Dendritic cell treated with granulocyte-macrophage colony-stimulating factor and Interleukin-4, amounts not matched to agents 40 ng/mL and 50 ng/mL, for 4 days (primary cell): ENCODE measurements around the gene TAOK3.
"Not testable (repeated sequence)": the region's sequence is repeated elsewhere in the genome, so short reads cannot be mapped to it uniquely, and the experiment has no call there.

ENCODE experiments used
- H3K27ac Mint-ChIP-seq: one replicate; pipeline ENCODE4 v1.8.0; 2022; ENCODE audit warnings: mild to moderate bottlenecking, mixed read lengths
- H3K27me3 Mint-ChIP-seq: one replicate; pipeline ENCODE4 v1.8.0; 2022; ENCODE audit warnings: mild to moderate bottlenecking, mixed read lengths
- H3K36me3 Mint-ChIP-seq: one replicate; pipeline ENCODE4 v1.8.0; 2022; ENCODE audit warnings: low read depth, mixed read lengths
- H3K4me1 Mint-ChIP-seq: one replicate; pipeline ENCODE4 v1.8.0; 2022; ENCODE audit warnings: low read depth, mixed read lengths
- H3K4me3 Mint-ChIP-seq: one replicate; pipeline ENCODE4 v1.8.0; 2022; ENCODE audit warnings: mild to moderate bottlenecking, moderate library complexity, mixed read lengths
- H3K9me3 Mint-ChIP-seq: one replicate; pipeline ENCODE4 v1.8.0; 2022; ENCODE audit warnings: mixed read lengths
- intact Hi-C: fragments of 100-400 bp; cut with micrococcal nuclease; formaldehyde crosslinking; loops from one replicate; pipeline ENCODE4 v1.15.0; 2022

The TAOK3 gene

DNA sequence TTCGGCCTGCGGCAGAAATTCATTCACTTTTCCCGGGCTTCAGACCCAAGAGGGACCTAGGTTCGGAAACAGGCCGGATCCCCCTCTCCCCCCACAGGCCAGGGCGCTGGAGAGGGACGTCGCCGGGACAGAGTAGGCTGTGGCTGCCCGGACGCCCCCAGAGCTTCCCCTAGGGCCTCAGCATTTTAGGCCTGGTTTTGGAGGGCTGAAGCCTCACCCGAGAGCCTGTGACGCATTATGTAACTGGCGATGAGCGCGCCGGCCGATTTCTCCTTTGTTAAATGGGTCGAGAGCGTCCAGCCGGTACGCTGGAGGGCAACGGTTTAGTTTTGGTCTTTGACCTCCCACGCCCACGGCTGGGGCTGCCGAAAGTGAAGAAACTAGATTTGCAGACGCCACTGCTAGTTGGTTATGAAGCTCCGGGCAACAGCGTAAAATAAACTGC lies 236.1 kb downstream of the TAOK3 start:
- H3K4me1 Mint-ChIP-seq = peaks cover 21% of the 10 kb centered on the region
- H3K27me3 Mint-ChIP-seq = no peaks in the 10 kb centered on the region
- H3K27ac Mint-ChIP-seq = peak overlapping the region; percentile 83
- H3K9me3 Mint-ChIP-seq = no peaks in the 10 kb centered on the region
- intact Hi-C loops = loop anchor here (2.0 to 5.0 kb wide), 2 partner anchors 76 to 119 kb away; partner anchors contain the start of genes RFC5 and WSB2
- peak overlapping the region; percentile 88 for H3K4me3 Mint-ChIP-seq
- H3K36me3 Mint-ChIP-seq = peaks cover 53% of the 10 kb centered on the region

DNA sequence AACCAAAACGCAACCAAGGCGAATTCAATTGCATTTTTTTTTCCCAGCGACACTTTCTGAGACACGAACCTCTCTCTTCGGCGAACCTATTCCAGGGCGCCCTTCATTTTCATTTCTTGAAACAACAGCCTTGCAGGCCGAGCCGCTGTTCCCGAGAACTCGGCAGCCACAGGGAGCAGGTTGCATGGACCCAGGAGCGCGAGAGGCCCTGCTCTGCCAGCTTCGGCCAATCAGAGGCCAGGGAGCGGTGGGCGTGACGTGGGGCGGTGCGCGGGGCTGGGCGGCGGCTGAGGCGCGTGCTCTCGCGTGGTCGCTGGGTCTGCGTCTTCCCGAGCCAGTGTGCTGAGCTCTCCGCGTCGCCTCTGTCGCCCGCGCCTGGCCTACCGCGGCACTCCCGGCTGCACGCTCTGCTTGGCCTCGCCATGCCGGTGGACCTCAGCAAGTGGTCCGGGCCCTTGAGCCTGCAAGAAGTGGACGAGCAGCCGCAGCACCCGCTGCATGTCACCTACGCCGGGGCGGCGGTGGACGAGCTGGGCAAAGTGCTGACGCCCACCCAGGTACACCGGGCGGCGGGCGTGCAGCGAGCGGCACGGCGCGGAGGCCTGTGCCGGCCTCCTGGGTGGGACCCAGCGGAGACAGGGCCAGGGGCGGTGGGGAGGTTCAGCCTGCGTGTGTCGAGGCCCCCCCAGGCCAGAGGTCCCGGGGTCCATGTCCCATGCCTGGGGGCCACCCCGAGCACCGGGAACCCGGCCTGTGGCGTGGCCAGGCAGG lies 236.7 kb downstream of the TAOK3 start, which contains the start of gene PEBP1:
Gene PEBP1, plus strand, starts transcription at position 337 of the 771 bp plus-strand sequence. Its CDS starts 86 bp downstream, at position 423.
- intact Hi-C loops = loop anchor here (2.0 to 5.0 kb wide), 2 partner anchors 75 to 119 kb away; partner anchors contain the start of genes RFC5 and WSB2
- H3K4me1 Mint-ChIP-seq = peaks cover 21% of the 10 kb centered on the region
- H3K27ac Mint-ChIP-seq = peak within 1 kb of the TSS; percentile 83

DNA sequence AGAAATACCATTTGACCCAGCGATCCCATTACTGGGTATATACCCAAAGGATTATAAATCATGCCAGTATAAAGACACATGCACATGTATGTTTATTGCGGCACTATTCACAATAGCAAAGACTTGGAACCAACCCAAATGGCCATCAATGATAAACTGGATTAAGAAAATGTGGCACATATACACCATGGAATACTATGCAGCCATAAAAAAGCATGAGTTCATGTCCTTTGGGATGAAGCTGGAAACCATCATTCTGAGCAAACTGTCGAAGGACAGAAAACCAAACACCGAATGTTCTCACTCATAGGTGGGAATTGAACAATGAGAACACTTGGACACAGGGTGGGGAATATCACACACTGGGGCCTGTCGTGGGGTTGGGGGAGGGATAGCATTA lies 243.3 kb downstream of the TAOK3 start:
- H3K9me3 Mint-ChIP-seq, H3K27ac Mint-ChIP-seq, H3K27me3 Mint-ChIP-seq, intact Hi-C loops, H3K4me1 Mint-ChIP-seq, H3K36me3 Mint-ChIP-seq, H3K4me3 Mint-ChIP-seq: not testable (repeated sequence)

More for the DNA sequence above, 236.7 kb downstream of the TAOK3 start, which contains the start of gene PEBP1:
- no peaks in the 10 kb centered on the region for H3K9me3 Mint-ChIP-seq
- H3K27me3 Mint-ChIP-seq = no peaks in the 10 kb centered on the region
- peak within 1 kb of the TSS; percentile 88 for H3K4me3 Mint-ChIP-seq
- peaks cover 47% of the 10 kb centered on the region for H3K36me3 Mint-ChIP-seq

DNA sequence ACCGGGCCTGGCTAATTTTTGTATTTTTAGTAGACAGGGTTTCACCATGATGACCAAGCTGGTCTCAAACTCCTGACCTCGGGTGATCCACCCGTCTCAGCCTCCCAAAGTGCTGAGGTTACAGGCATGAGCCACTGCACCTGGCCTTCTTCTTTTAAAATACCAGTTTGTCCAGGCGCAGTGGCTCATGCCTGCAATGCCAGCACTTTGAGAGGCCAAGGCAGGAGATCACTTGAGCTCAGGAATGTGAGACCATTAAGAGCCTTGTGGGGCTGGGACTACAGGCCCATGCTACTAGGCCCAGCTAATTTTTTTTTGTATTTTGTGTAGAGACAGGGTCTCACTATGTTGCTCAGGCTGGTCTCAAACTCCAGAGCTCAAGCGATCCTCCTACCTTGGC lies 244.8 kb downstream of the TAOK3 start:
- H3K4me3 Mint-ChIP-seq = no peak overlapping the region
- intact Hi-C loops = no loop called here
- no peaks in the 10 kb centered on the region for H3K27me3 Mint-ChIP-seq
- no peaks in the 10 kb centered on the region for H3K4me1 Mint-ChIP-seq
- H3K9me3 Mint-ChIP-seq = no peaks in the 10 kb centered on the region
- H3K36me3 Mint-ChIP-seq = no peaks in the 10 kb centered on the region
- H3K27ac Mint-ChIP-seq = no peak overlapping the region

DNA sequence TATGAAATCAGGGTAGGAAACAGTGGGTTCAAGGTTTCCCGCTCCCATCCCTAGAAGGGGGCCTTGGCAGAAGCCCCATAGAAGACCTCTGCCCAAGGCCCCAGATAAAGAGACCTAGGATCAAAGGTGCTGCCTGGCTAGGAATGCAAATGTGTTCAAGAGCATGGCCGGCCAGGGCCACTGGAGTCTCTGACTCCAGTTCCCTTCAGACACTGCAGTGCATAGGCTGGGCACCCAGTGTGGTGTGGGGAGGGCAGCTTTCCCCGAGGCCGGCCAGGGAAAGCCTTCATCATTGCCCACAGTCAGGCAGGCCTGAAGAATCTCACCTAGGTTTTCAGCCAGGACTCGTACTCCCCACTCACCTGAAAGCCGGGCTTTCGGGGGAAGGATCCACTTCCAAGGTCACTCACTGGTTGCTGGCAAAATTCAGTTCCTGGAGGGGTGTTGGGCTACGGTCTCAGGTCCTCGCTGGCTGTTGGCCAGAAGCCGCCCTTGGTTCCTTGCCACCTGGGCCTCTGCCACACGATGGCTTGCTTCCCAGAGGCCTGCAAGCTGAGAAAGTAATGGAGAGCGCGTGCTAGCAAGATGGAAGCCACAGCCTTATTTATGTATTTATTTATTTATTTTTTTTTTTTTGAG lies 246.5 kb downstream of the TAOK3 start:
- H3K27ac Mint-ChIP-seq = no peak overlapping the region
- intact Hi-C loops = no loop called here
- no peak overlapping the region for H3K4me3 Mint-ChIP-seq
- no peaks in the 10 kb centered on the region for H3K9me3 Mint-ChIP-seq
- no peaks in the 10 kb centered on the region for H3K27me3 Mint-ChIP-seq
- no peaks in the 10 kb centered on the region for H3K36me3 Mint-ChIP-seq
- H3K4me1 Mint-ChIP-seq = no peaks in the 10 kb centered on the region

DNA sequence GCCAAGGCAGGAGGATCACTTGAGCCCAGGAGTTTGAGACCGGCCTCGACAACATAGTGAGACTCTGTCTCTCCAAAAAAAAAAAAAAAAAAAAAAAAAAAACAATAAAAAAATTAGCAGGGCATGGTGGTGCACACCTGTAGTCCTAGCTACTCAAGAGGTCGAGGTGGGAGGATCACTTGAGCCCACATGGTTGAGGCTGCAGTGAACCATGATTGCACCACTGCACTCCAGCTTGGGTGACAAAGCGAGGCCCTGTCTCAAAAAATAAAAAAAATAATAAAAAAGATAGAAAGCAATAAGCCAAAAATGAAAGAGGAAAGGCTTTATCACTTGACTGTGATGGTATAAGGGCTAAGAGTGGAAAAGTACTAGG lies 247.0 kb downstream of the TAOK3 start:
- Mint-ChIP-seq H3K9me3 (no peaks in the 10 kb centered on the region), H3K27me3 (no peaks in the 10 kb centered on the region), H3K4me3 (no peak overlapping the region), H3K27ac (no peak overlapping the region), H3K36me3 (no peaks in the 10 kb centered on the region), H3K4me1 (peaks cover 2% of the 10 kb centered on the region)
- intact Hi-C loops = no loop called here

DNA sequence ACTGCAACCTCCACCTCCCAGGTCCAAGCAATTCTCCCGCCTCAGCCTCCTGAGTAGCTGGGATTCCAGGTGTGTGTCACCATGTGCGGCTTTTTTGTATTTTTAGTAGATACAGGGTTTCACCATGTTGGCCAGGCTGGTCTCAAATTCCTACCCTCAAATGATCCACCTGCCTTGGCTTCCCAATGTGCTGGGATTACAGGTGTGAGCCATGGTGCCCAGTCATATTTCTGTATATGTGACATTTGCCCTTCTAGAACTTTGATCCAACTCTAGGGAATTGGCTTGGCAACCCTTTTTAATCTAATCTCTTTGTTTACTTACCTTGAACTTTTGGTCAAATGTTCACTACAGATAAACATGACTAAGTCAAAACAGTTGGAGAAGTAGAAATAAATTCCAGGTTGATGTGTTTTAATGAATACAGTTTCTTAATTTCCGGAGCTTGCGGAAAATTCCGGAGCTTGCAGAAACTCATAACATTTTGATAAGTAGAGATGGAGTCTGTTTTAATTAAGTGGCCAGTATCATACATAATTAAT lies 248.3 kb downstream of the TAOK3 start:
- Mint-ChIP-seq H3K4me1 (peaks cover 7% of the 10 kb centered on the region), H3K4me3 (no peak overlapping the region), H3K27me3 (no peaks in the 10 kb centered on the region), H3K36me3 (no peaks in the 10 kb centered on the region), H3K27ac (no peak overlapping the region), H3K9me3 (no peaks in the 10 kb centered on the region)
- intact Hi-C loops = no loop called here

DNA sequence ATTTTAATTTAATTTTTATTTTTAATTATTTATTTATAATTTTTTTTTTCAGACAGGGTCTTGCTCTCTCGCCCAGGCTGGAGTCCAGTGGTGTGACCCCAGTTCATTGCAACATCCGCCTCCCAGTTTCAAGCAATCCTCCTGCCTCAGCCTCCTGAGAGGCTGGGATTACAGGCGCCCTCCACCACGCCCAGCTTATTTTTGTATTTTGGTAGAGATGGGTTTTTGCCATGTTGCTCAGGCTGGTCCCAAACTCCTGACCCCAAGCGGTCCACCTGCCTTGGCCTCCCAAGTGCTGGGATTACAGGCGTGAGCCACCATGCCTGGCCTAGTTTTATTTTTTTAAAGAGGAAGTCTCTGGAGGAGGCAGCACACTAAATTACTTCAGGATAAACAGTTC lies 250.4 kb downstream of the TAOK3 start:
- Mint-ChIP-seq H3K27ac (no peak overlapping the region), H3K36me3 (no peaks in the 10 kb centered on the region), H3K27me3 (no peaks in the 10 kb centered on the region), H3K9me3 (no peaks in the 10 kb centered on the region), H3K4me1 (peaks cover 7% of the 10 kb centered on the region), H3K4me3 (no peak overlapping the region)
- intact Hi-C loops = no loop called here

DNA sequence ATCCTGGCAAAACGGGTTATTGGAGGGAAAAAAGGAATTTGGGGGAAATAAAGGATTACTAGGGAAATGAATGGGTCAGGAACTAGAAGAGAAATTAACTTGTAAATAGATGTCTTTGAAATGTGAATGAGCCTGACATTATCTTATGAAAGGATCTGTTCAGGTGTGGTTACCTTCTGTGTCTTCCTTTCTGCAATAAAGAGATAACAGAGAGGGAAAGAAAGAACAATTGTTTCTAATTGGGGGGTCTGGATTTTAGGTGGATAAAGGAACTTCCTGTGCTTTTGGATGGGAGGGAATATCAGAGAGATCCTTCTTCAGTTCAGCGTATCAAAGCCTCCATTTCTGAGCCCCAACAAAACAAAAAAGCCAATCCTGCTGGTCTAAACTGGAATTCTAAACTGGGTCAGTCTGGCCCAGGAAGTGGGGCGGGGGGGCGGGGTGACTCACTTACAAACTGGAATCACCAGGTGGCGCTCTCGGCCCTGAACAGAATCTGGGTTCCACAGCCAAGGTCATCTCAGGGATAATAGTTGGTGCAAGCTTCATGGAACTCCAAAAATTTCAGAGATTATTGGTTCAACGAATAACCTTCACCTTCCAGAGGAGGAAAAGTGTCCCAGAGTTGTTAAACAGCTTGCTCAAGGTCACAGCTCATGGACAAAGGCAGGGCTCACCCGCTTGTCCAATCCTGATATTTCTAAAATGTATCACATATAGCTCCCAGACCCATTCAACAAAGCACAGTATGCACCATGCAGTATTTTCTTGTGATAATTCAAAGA lies 251.9 kb downstream of the TAOK3 start:
- intact Hi-C loops = loop anchor here (2.0 kb wide), 1 partner anchor 256 kb away; the partner anchor contains the start of gene SUDS3
- Mint-ChIP-seq H3K4me1 (peaks cover 7% of the 10 kb centered on the region), H3K27ac (peak overlapping the region; percentile 41)

DNA sequence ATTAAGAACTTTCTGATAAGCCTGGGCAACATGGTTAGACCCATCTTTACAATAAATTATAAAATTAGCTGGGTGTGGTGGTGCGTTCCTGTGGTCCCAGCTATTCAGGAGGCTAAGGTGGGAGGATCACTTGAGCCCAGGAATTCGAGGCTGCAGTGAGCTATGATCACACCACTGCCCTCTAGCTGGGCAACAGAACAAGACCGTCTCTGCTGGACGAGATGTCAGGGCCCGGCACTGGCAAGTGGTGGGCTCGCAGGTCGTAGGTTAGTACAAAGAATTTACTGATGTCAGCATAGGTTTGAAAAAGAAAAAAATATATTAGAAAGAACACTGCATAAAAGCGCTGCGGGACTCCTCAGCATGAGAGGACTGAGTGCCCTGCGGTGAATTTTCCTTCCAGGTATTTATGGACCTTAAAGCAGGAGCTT lies 253.2 kb downstream of the TAOK3 start:
- H3K9me3 Mint-ChIP-seq = no peaks in the 10 kb centered on the region
- H3K36me3 Mint-ChIP-seq = no peaks in the 10 kb centered on the region
- H3K27me3 Mint-ChIP-seq = no peaks in the 10 kb centered on the region
- intact Hi-C loops = no loop called here
- peaks cover 7% of the 10 kb centered on the region for H3K4me1 Mint-ChIP-seq
- H3K27ac Mint-ChIP-seq = no peak overlapping the region
- H3K4me3 Mint-ChIP-seq = no peak overlapping the region

More for the DNA sequence above, 251.9 kb downstream of the TAOK3 start:
- Mint-ChIP-seq H3K36me3 (no peaks in the 10 kb centered on the region), H3K27me3 (no peaks in the 10 kb centered on the region), H3K4me3 (no peak overlapping the region), H3K9me3 (no peaks in the 10 kb centered on the region)

DNA sequence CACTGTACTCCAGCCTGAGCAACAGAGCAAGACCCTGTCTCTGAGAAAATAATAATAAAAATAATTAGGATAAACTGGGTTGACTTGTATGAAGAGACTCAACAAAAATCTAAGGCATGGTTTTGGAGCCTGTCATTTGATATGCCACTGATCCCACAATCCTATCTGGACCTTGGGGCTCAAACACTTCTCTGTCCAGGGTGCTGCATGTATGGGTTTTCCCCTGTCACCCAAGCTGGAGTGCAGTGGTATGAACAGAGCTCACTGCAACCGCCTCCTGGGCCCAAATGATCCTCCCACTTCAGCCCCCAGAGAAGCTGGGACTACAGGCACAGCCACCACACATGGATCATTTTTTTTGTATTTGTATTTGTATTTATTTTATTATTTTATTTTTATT lies 263.6 kb downstream of the TAOK3 start:
- intact Hi-C loops = no loop called here
- H3K27me3 Mint-ChIP-seq = no peaks in the 10 kb centered on the region
- peaks cover 6% of the 10 kb centered on the region for H3K4me1 Mint-ChIP-seq
- no peak overlapping the region for H3K4me3 Mint-ChIP-seq
- H3K27ac Mint-ChIP-seq = no peak overlapping the region
- no peaks in the 10 kb centered on the region for H3K9me3 Mint-ChIP-seq
- H3K36me3 Mint-ChIP-seq = no peaks in the 10 kb centered on the region

DNA sequence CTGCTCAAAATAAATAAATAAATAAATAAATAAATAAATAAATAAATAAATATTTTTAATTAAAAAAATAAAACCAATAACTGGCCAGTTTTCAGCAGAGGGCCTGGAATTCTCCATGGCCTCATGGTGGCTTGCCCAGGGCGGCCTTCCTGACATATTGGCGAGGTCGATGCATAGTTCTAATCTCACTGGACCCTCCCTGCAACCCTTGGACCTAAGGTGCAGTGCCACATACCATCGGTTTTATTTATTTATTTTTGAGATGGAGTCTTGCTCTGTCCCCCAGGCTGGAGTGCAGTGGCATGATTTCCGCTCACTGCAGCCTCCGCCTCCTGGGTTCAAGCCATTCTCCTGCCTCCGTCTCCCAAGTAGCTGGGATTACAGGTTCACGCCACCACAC lies 265.0 kb downstream of the TAOK3 start:
- peaks cover 7% of the 10 kb centered on the region for H3K36me3 Mint-ChIP-seq
- peaks cover 12% of the 10 kb centered on the region for H3K4me1 Mint-ChIP-seq
- H3K27me3 Mint-ChIP-seq = peaks cover 6% of the 10 kb centered on the region
- H3K9me3 Mint-ChIP-seq = no peaks in the 10 kb centered on the region
- intact Hi-C loops = no loop called here
- H3K4me3 Mint-ChIP-seq = no peak overlapping the region
- H3K27ac Mint-ChIP-seq = no peak overlapping the region

DNA sequence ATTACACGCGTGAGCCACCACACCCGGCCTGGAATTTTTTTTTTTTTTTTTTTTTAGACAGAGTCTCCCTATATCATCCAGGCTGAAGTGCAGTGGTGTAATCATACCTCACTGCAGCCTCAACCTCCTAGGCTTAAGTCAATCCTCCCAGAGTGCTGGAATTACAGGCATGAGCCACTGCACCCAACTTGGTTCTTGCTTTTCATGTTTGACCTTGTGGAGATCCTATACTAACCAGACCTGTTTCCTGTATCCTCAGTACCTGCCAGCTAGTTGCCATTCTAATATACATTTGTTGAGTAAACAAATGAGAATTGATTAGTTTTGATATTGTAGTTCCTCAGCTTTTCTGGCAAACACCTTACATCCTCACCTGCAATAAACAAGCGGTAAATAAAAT lies 265.7 kb downstream of the TAOK3 start:
- Mint-ChIP-seq H3K4me3 (no peak overlapping the region), H3K27ac (no peak overlapping the region), H3K9me3 (no peaks in the 10 kb centered on the region), H3K4me1 (peaks cover 19% of the 10 kb centered on the region), H3K36me3 (peaks cover 7% of the 10 kb centered on the region), H3K27me3 (peaks cover 8% of the 10 kb centered on the region)
- intact Hi-C loops = no loop called here
